ENCODE data around the gene GALNT16.

GRCh38 chr14:69321601-69322330 is 61.8 kb downstream of the GALNT16 start:
- TF ChIP-seq CTCF (IDR thresholded peaks at IDR 0.05) (no peak), POLR2A (IDR thresholded peaks at IDR 0.05) (no peak)
